Measurements from ENCODE around the gene NCLN. TPM values are rescaled to one million over a fixed set of nuclear protein-coding genes. Genes with fewer than 3 reads are reported as not detected.

The NCLN gene
- total and polyA plus RNA-seq, 8 donors, result 34.0 to 68.1 (median 51.3) TPM

GRCh38 chr19:3257071-3257470 is 71.3 kb downstream of the NCLN start:
- 73 to 80% methylated on average over 8 of the region's 8 CpGs for WGBS, 2 donors
- H3K4me1 ChIP-seq, result no peaks in the 10 kb centered on the region
- H3K9me3 ChIP-seq, result no peaks in the 10 kb centered on the region
- ATAC-seq, result no peak
- TF ChIP-seq, protein P1, sequence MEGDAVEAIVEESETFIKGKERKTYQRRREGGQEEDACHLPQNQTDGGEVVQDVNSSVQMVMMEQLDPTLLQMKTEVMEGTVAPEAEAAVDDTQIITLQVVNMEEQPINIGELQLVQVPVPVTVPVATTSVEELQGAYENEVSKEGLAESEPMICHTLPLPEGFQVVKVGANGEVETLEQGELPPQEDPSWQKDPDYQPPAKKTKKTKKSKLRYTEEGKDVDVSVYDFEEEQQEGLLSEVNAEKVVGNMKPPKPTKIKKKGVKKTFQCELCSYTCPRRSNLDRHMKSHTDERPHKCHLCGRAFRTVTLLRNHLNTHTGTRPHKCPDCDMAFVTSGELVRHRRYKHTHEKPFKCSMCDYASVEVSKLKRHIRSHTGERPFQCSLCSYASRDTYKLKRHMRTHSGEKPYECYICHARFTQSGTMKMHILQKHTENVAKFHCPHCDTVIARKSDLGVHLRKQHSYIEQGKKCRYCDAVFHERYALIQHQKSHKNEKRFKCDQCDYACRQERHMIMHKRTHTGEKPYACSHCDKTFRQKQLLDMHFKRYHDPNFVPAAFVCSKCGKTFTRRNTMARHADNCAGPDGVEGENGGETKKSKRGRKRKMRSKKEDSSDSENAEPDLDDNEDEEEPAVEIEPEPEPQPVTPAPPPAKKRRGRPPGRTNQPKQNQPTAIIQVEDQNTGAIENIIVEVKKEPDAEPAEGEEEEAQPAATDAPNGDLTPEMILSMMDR (IDR thresholded peaks at IDR 0.05), result no peak
- no peak for DNase-seq
- FAIRE-seq, result no peak
- no peaks in the 10 kb centered on the region for H3K27me3 ChIP-seq
- no peak overlapping the region for H3K27ac ChIP-seq
- H3K4me3 ChIP-seq, result no peak overlapping the region
- intact Hi-C loops (cut with DNase I), result no loop called here
- H3K36me3 ChIP-seq, result no peaks in the 10 kb centered on the region

Other genes starting within 250 kb of the NCLN start
- 1 to 10 TPM; 1.3 to 2.6 (median 1.7) TPM for gene ZNF77, start 241.0 kb upstream of the NCLN start, total RNA-seq
- 1 to 10 TPM; 2.7 to 3.4 TPM for gene ZNF77, start 241.0 kb upstream of the NCLN start, polyA plus RNA-seq
- 1 to 10 TPM in 4 of 6 donors, under 1 TPM in 2; 0.97 to 1.6 (median 1.1) TPM for gene TLE6, start 208.4 kb upstream of the NCLN start, total RNA-seq
- gene TLE6, start 208.4 kb upstream of the NCLN start, polyA plus RNA-seq, result 1 to 10 TPM; 6.7 to 8.5 TPM
- gene TLE2, start 156.7 kb upstream of the NCLN start, total RNA-seq, result 10 to 100 TPM; 16.4 to 38.0 (median 21.8) TPM
- gene TLE2, start 156.7 kb upstream of the NCLN start, polyA plus RNA-seq, result 10 to 100 TPM; 72.6 to 81.9 TPM
- gene TLE5, start 123.4 kb upstream of the NCLN start, total RNA-seq, result 100 to 1,000 TPM; 165 to 250 (median 204) TPM
- gene TLE5, start 123.4 kb upstream of the NCLN start, polyA plus RNA-seq, result 100 to 1,000 TPM; 539 to 573 TPM
- gene GNA11, start 91.6 kb upstream of the NCLN start, total RNA-seq, result 10 to 100 TPM; 17.4 to 28.0 (median 23.6) TPM
- 10 to 100 TPM; 25.6 to 28.4 TPM for gene GNA11, start 91.6 kb upstream of the NCLN start, polyA plus RNA-seq
- gene GNA15, start 49.9 kb upstream of the NCLN start, total RNA-seq, result 1 to 10 TPM in 3 of 6 donors, under 1 TPM in 3; 0.19 to 3.0 (median 0.83) TPM
- gene GNA15, start 49.9 kb upstream of the NCLN start, polyA plus RNA-seq, result 1 to 10 TPM; 1.3 to 2.4 TPM
- 1 to 10 TPM in 1 of 6 donors, under 1 TPM in 3, not detected in 2; 0.67 to 1.1 (median 0.90) TPM for gene S1PR4, start 7.2 kb upstream of the NCLN start, total RNA-seq
- 1 to 10 TPM in 1 of 2 donors, under 1 TPM in 1; 0.23 to 1.1 TPM for gene S1PR4, start 7.2 kb upstream of the NCLN start, polyA plus RNA-seq
- 1 to 10 TPM in 2 of 6 donors, under 1 TPM in 4; 0.47 to 1.6 (median 0.65) TPM for gene CELF5, start 38.7 kb downstream of the NCLN start, total RNA-seq
- gene CELF5, start 38.7 kb downstream of the NCLN start, polyA plus RNA-seq, result 1 to 10 TPM in 1 of 2 donors, under 1 TPM in 1; 0.30 to 1.2 TPM
- gene NFIC, start 180.7 kb downstream of the NCLN start, total RNA-seq, result 100 to 1,000 TPM; 106 to 203 (median 127) TPM
- gene NFIC, start 180.7 kb downstream of the NCLN start, polyA plus RNA-seq, result 10 to 100 TPM; 21.3 to 74.9 TPM